Activated CD4-positive, alpha-beta T cell treated with anti-CD3 and anti-CD28 coated beads for 36 hours (primary cell): ENCODE measurements around the gene IL13RA1. TPM values are rescaled to one million over a fixed set of nuclear protein-coding genes. Genes with fewer than 3 reads are reported as not detected.
"Not testable (repeated sequence)": the region's sequence is repeated elsewhere in the genome, so short reads cannot be mapped to it uniquely, and the experiment has no call there.

Source experiments
- ATAC-seq: fragments of 200-7000 bp; cut with Tn5 transposase; one replicate; pipeline ENCODE4 v1.10.0; 2021; ENCODE audit warnings: mild to moderate bottlenecking, moderate library complexity
- CTCF ChIA-PET: fragments of 350-600 bp; sonication (Branson Sonifier 250); formaldehyde crosslinking; loops from one replicate; lab custom pipeline; 2021; ENCODE audit warnings: antibody characterized with exemption; lab: Charles Lee
- POLR2A ChIA-PET: fragments of 350-600 bp; sonication (Branson Sonifier 250); formaldehyde crosslinking; loops from one replicate; lab custom pipeline; 2021; ENCODE audit warnings: antibody characterized with exemption, inconsistent platforms; lab: Charles Lee
- DNase-seq: peaks from one replicate; pipeline ENCODE4 v3.0.0-alpha.2; 2020
- H3K27ac Mint-ChIP-seq: one replicate; pipeline ENCODE4 v1.8.0; 2021; ENCODE audit warnings: mixed read lengths
- H3K27me3 Mint-ChIP-seq: one replicate; pipeline ENCODE4 v1.8.0; 2021; ENCODE audit warnings: mixed read lengths
- H3K36me3 Mint-ChIP-seq: one replicate; pipeline ENCODE4 v1.8.0; 2021; ENCODE audit warnings: low read depth, mixed read lengths
- H3K4me1 Mint-ChIP-seq: one replicate; pipeline ENCODE4 v1.8.0; 2021; ENCODE audit warnings: mixed read lengths
- H3K4me3 Mint-ChIP-seq: one replicate; pipeline ENCODE4 v1.8.0; 2021; ENCODE audit warnings: mild to moderate bottlenecking, moderate library complexity, mixed read lengths
- H3K9me3 Mint-ChIP-seq: one replicate; pipeline ENCODE4 v1.8.0; 2021; ENCODE audit warnings: low read depth, mixed read lengths
- intact Hi-C, 2 experiments: fragments of 100-400 bp; cut with DNase I in 1 of 2; cut with micrococcal nuclease in 1 of 2; formaldehyde crosslinking; loops; one replicate each; pipeline versions ENCODE4 v1.14.2 to v1.15.1; 2022 to 2024; cut with DNase I, micrococcal nuclease
- total RNA-seq, 2 experiments: library from RNA; stranded (reverse); gene quantifications; one replicate each; pipeline ENCODE4 v1.2.3, GENCODE V29; 2021

The IL13RA1 gene
- total RNA-seq, 2 experiments from 2014 or later: 0.81 to 0.98 TPM

GRCh38 chrX:118730500-118731247, 3.3 kb downstream of the IL13RA1 start:
- ChIA-PET POLR2A (no interaction called here), CTCF (interaction anchor here (0.8 kb wide), 1 partner anchor 25 kb away, joined by 3 read pairs; no protein-coding TSS in a partner anchor)
- Mint-ChIP-seq H3K27ac (no peak overlapping the region), H3K27me3 (peaks cover 19% of the 10 kb centered on the region), H3K4me1 (peaks cover 8% of the 10 kb centered on the region), H3K9me3 (no peaks in the 10 kb centered on the region), H3K36me3 (no peaks in the 10 kb centered on the region), H3K4me3 (no peak overlapping the region)
- intact Hi-C loops: no loop called here
- DNase-seq: no peak
- no peak for ATAC-seq

GRCh38 chrX:118732551-118732950, 5.1 kb downstream of the IL13RA1 start:
- peaks cover 23% of the 10 kb centered on the region for H3K27me3 Mint-ChIP-seq
- intact Hi-C loops, H3K27ac Mint-ChIP-seq, POLR2A ChIA-PET, H3K4me1 Mint-ChIP-seq, H3K36me3 Mint-ChIP-seq, ATAC-seq, H3K4me3 Mint-ChIP-seq, H3K9me3 Mint-ChIP-seq, DNase-seq, CTCF ChIA-PET: not testable (repeated sequence)

- DNase-seq (no peak), ATAC-seq (peak; percentile 33)
- Mint-ChIP-seq H3K9me3 (no peaks in the 10 kb centered on the region), H3K27ac (no peak overlapping the region), H3K27me3 (peaks cover 18% of the 10 kb centered on the region), H3K4me3 (no peak overlapping the region), H3K36me3 (peaks cover 2% of the 10 kb centered on the region), H3K4me1 (peaks cover 6% of the 10 kb centered on the region)
- ChIA-PET POLR2A (no interaction called here), CTCF (interaction anchor here (0.6 to 0.9 kb wide), 2 partner anchors 30 to 387 kb away, joined by 3 read pairs; no protein-coding TSS in a partner anchor)
- intact Hi-C loops: no loop called here
Measured at GRCh38 chrX:118734909-118735308, 7.5 kb downstream of the IL13RA1 start.

- Mint-ChIP-seq H3K27ac (no peak overlapping the region), H3K36me3 (peaks cover 2% of the 10 kb centered on the region), H3K4me3 (no peak overlapping the region), H3K4me1 (peaks cover 6% of the 10 kb centered on the region), H3K9me3 (no peaks in the 10 kb centered on the region), H3K27me3 (peaks cover 18% of the 10 kb centered on the region)
- no peak for DNase-seq
- intact Hi-C loops: no loop called here
- CTCF ChIA-PET: no interaction called here
- POLR2A ChIA-PET: interaction anchor here (0.5 kb wide), 1 partner anchor 111 kb away, joined by 4 read pairs; no protein-coding TSS in a partner anchor
- ATAC-seq: no peak
Measured at GRCh38 chrX:118736394-118737010, 9.1 kb downstream of the IL13RA1 start.

GRCh38 chrX:118739577-118739976, 12.2 kb downstream of the IL13RA1 start:
- Mint-ChIP-seq H3K27me3 (peaks cover 13% of the 10 kb centered on the region), H3K4me3 (no peak overlapping the region), H3K9me3 (no peaks in the 10 kb centered on the region), H3K36me3 (peaks cover 2% of the 10 kb centered on the region), H3K4me1 (peaks cover 6% of the 10 kb centered on the region), H3K27ac (no peak overlapping the region)
- intact Hi-C loops: no loop called here
- POLR2A ChIA-PET: no interaction called here
- DNase-seq (no peak), ATAC-seq (no peak)
- CTCF ChIA-PET: no interaction called here

GRCh38 chrX:118740276-118740889, 13.0 kb downstream of the IL13RA1 start:
- Mint-ChIP-seq H3K4me1 (no peaks in the 10 kb centered on the region), H3K9me3 (no peaks in the 10 kb centered on the region), H3K36me3 (peaks cover 2% of the 10 kb centered on the region), H3K27ac (no peak overlapping the region), H3K4me3 (no peak overlapping the region), H3K27me3 (peaks cover 10% of the 10 kb centered on the region)
- intact Hi-C loops: no loop called here
- POLR2A ChIA-PET: interaction anchor here (0.7 kb wide), 1 partner anchor 59 kb away, joined by 3 read pairs; no protein-coding TSS in a partner anchor
- CTCF ChIA-PET: no interaction called here
- DNase-seq (no peak), ATAC-seq (no peak)

- ChIA-PET CTCF (no interaction called here), POLR2A (no interaction called here)
- intact Hi-C loops: no loop called here
- Mint-ChIP-seq H3K36me3 (peaks cover 2% of the 10 kb centered on the region), H3K9me3 (no peaks in the 10 kb centered on the region), H3K4me1 (no peaks in the 10 kb centered on the region), H3K27ac (no peak overlapping the region), H3K27me3 (peaks cover 2% of the 10 kb centered on the region), H3K4me3 (no peak overlapping the region)
- DNase-seq: no peak
- ATAC-seq: no peak
Measured at GRCh38 chrX:118742176-118742575, 14.8 kb downstream of the IL13RA1 start.

GRCh38 chrX:118745570-118745969, 18.2 kb downstream of the IL13RA1 start:
- no peaks in the 10 kb centered on the region for H3K36me3 Mint-ChIP-seq
- H3K4me1 Mint-ChIP-seq: no peaks in the 10 kb centered on the region
- intact Hi-C loops: no loop called here
- no peak overlapping the region for H3K4me3 Mint-ChIP-seq
- H3K27me3 Mint-ChIP-seq: no peaks in the 10 kb centered on the region
- ChIA-PET CTCF (no interaction called here), POLR2A (no interaction called here)
- DNase-seq (no peak), ATAC-seq (no peak)
- no peaks in the 10 kb centered on the region for H3K9me3 Mint-ChIP-seq
- no peak overlapping the region for H3K27ac Mint-ChIP-seq

GRCh38 chrX:118751950-118752783, 24.8 kb downstream of the IL13RA1 start:
- intact Hi-C loops: no loop called here
- Mint-ChIP-seq H3K36me3 (no peaks in the 10 kb centered on the region), H3K27me3 (peaks cover 11% of the 10 kb centered on the region), H3K27ac (no peak overlapping the region), H3K4me3 (no peak overlapping the region), H3K4me1 (no peaks in the 10 kb centered on the region), H3K9me3 (no peaks in the 10 kb centered on the region)
- POLR2A ChIA-PET: no interaction called here
- no peak for DNase-seq
- CTCF ChIA-PET: no interaction called here
- no peak for ATAC-seq

GRCh38 chrX:118755633-118756032, 28.2 kb downstream of the IL13RA1 start:
- Mint-ChIP-seq H3K27me3 (peaks cover 11% of the 10 kb centered on the region), H3K27ac (no peak overlapping the region), H3K4me1 (no peaks in the 10 kb centered on the region), H3K36me3 (no peaks in the 10 kb centered on the region), H3K4me3 (no peak overlapping the region), H3K9me3 (no peaks in the 10 kb centered on the region)
- ATAC-seq (no peak), DNase-seq (no peak)
- intact Hi-C loops: no loop called here
- ChIA-PET POLR2A (interaction anchor here (0.6 kb wide), 1 partner anchor 355 kb away, joined by 6 read pairs; no protein-coding TSS in a partner anchor), CTCF (no interaction called here)

GRCh38 chrX:118756101-118756500, 28.7 kb downstream of the IL13RA1 start:
- intact Hi-C loops: no loop called here
- H3K9me3 Mint-ChIP-seq: no peaks in the 10 kb centered on the region

More at GRCh38 chrX:118756101-118756500, 28.7 kb downstream of the IL13RA1 start:
- POLR2A ChIA-PET: interaction anchor here (0.6 kb wide), 1 partner anchor 356 kb away, joined by 6 read pairs; no protein-coding TSS in a partner anchor
- Mint-ChIP-seq H3K36me3 (no peaks in the 10 kb centered on the region), H3K27me3 (peaks cover 11% of the 10 kb centered on the region), H3K4me3 (no peak overlapping the region), H3K27ac (no peak overlapping the region), H3K4me1 (no peaks in the 10 kb centered on the region)
- no peak for DNase-seq
- CTCF ChIA-PET: no interaction called here
- ATAC-seq: no peak
